GM19452 (cell line): ENCODE data around the gene NPRL2.
"Not testable (repeated sequence)": the region's sequence is repeated elsewhere in the genome, so short reads cannot be mapped to it uniquely, and the experiment has no call there.

Source experiments
- ATAC-seq: cut with Tn5 transposase; IDR thresholded peaks from one replicate; pipeline ENCODE4 v1.9.1; 2021; ENCODE audit not compliant: unreplicated experiment

Gene NPRL2

GRCh38 chr3:50314816-50315215 lies 35.8 kb downstream of the NPRL2 start:
- ATAC-seq = no peak

GRCh38 chr3:50314342-50314741 lies 36.2 kb downstream of the NPRL2 start:
- no peak for ATAC-seq

- not testable (repeated sequence) for ATAC-seq
Measured at GRCh38 chr3:50312041-50312440, 38.5 kb downstream of the NPRL2 start.

- ATAC-seq = no peak
Measured at GRCh38 chr3:50304601-50305000, 46.0 kb downstream of the NPRL2 start.

GRCh38 chr3:50303013-50303815 lies 47.4 kb downstream of the NPRL2 start, which contains the start of gene HYAL1:
Gene HYAL1 (minus strand): TSS chr3:50303574. CDS start chr3:50302956, 618 bp downstream.
- no peak for ATAC-seq

- no peak for ATAC-seq
Measured at GRCh38 chr3:50302095-50303012, 48.2 kb downstream of the NPRL2 start.

GRCh38 chr3:50300681-50301254 lies 49.8 kb downstream of the NPRL2 start:
- ATAC-seq = no peak

- ATAC-seq = no peak
Measured at GRCh38 chr3:50299929-50300680, 50.5 kb downstream of the NPRL2 start.

- no peak for ATAC-seq
Measured at GRCh38 chr3:50299638-50299928, 51.0 kb downstream of the NPRL2 start.

- peak; percentile 83 for ATAC-seq
Measured at GRCh38 chr3:50298836-50299637, 51.5 kb downstream of the NPRL2 start, which contains the start of the genes HYAL3 and NAA80. Gene HYAL3 (minus strand): TSS chr3:50299405. CDS start chr3:50295602, 3,803 bp downstream. Gene NAA80 (minus strand): TSS chr3:50299405. CDS start chr3:50297463, 1,942 bp downstream.

- ATAC-seq = no peak
Measured at GRCh38 chr3:50297896-50298725, 52.5 kb downstream of the NPRL2 start.

- ATAC-seq = no peak
Measured at GRCh38 chr3:50297384-50297775, 53.2 kb downstream of the NPRL2 start.
